RWPE1 (cell line): ENCODE data around the gene CEP72.

ENCODE experiments used
- CTCF ChIA-PET: fragments of 350-600 bp; sonication (Branson Sonifier 250); formaldehyde crosslinking; extraction: SDS; loops from one replicate; lab custom pipeline; 2021; lab: Yijun Ruan, JAX
- POLR2A ChIA-PET: fragments of 400-600 bp; formaldehyde crosslinking; extraction: SDS; loops from one replicate; lab custom pipeline; 2020; ENCODE audit warnings: antibody characterized with exemption; ENCODE audit not compliant: low non-redundant PET; lab: Yijun Ruan, JAX
- DNase-seq: peaks from one replicate; pipeline ENCODE4 v3.0.0; 2012; ENCODE audit warnings: low spot score
- H3K27ac ChIP-seq: fragments of 450-650 bp; 2 replicates; pipeline ENCODE4 v1.5.1; 2017
- CTCF ChIP-seq: fragments of 450-650 bp; conservative IDR thresholded peaks from 2 replicates; pipeline ENCODE4 v1.5.1; 2017; ENCODE audit warnings: low read depth, mild to moderate bottlenecking

CEP72 gene

GRCh38 chr5:669842-670395 is 57.8 kb downstream of the CEP72 start:
- POLR2A ChIA-PET: no interaction called here
- CTCF ChIA-PET: interaction anchor here (0.5 to 1.9 kb wide), 13 partner anchors 14 to 1229 kb away, joined by 3 to 8 read pairs (median 4); no protein-coding TSS in a partner anchor
- peak overlapping the region; percentile 93 for H3K27ac ChIP-seq
- DNase-seq: no peak
- TF ChIP-seq CTCF: no peak

GRCh38 chr5:670396-671270 is 58.5 kb downstream of the CEP72 start:
- no peak for TF ChIP-seq CTCF
- POLR2A ChIA-PET: no interaction called here
- CTCF ChIA-PET: interaction anchor here (0.5 to 1.9 kb wide), 10 partner anchors 13 to 275 kb away, joined by 3 to 8 read pairs (median 3); no protein-coding TSS in a partner anchor
- no peak for DNase-seq
- peak overlapping the region; percentile 93 for H3K27ac ChIP-seq

GRCh38 chr5:671459-672328 is 59.6 kb downstream of the CEP72 start:
- CTCF ChIA-PET: interaction anchor here (0.5 to 1.3 kb wide), 6 partner anchors 14 to 231 kb away, joined by 3 to 6 read pairs (median 4); no protein-coding TSS in a partner anchor
- peak overlapping the region; percentile 93 for H3K27ac ChIP-seq
- peak; percentile 71 for DNase-seq
- POLR2A ChIA-PET: no interaction called here
- peak; percentile 98 for TF ChIP-seq CTCF

- no peak for TF ChIP-seq CTCF
- peak; percentile 65 for DNase-seq
- peak overlapping the region; percentile 93 for H3K27ac ChIP-seq
- POLR2A ChIA-PET: no interaction called here
- CTCF ChIA-PET: interaction anchor here (0.6 to 1.3 kb wide), 9 partner anchors 15 to 352 kb away, joined by 3 to 6 read pairs (median 3); no protein-coding TSS in a partner anchor
Observed at GRCh38 chr5:672329-673160, 60.4 kb downstream of the CEP72 start.

- no peak for TF ChIP-seq CTCF
- no peak for DNase-seq
- POLR2A ChIA-PET: no interaction called here
- H3K27ac ChIP-seq: peak overlapping the region; percentile 93
- CTCF ChIA-PET: interaction anchor here (0.6 to 1.1 kb wide), 6 partner anchors 20 to 830 kb away, joined by 3 to 4 read pairs (median 3); no protein-coding TSS in a partner anchor
Observed at GRCh38 chr5:673161-673830, 61.2 kb downstream of the CEP72 start.
